Transverse colon (tissue), 4 donors: Measurements from ENCODE around the gene AP1S3. TPM values are rescaled to one million over a fixed set of nuclear protein-coding genes. Genes with fewer than 3 reads are reported as not detected.

ENCODE experiments used
- DNase-seq: peaks from one replicate; pipeline ENCODE4 v3.0.0-alpha.2; 2019
- H3K27ac ChIP-seq, 4 donors: fragments of 200-600 bp; sonication (generic); 2 replicates each; pipeline ENCODE4 v1.5.1; 2016 to 2018; ENCODE audit warnings: inconsistent platforms in 4 of 4
- H3K27me3 ChIP-seq: fragments of 200-600 bp; sonication (generic); 2 replicates; pipeline ENCODE4 v1.5.1; 2017; ENCODE audit warnings: inconsistent platforms
- H3K36me3 ChIP-seq, 4 donors: fragments of 200-600 bp; sonication (generic); 2 replicates each; pipeline ENCODE4 v1.5.1; 2017 to 2019; ENCODE audit warnings: inconsistent platforms in 4 of 4
- H3K4me1 ChIP-seq, 4 donors: fragments of 200-600 bp; sonication (generic); 2 replicates each; pipeline ENCODE4 v1.5.1; 2017 to 2020; ENCODE audit warnings: inconsistent platforms in 4 of 4
- H3K4me3 ChIP-seq, 4 donors: fragments of 200-600 bp; sonication (generic); 1 replicate in 1 of 4; 2 replicates in 3 of 4; pipeline versions ENCODE4 v1.5.1 to v1.6.1; 2017 to 2019; ENCODE audit warnings: inconsistent platforms in 4 of 4
- H3K9me3 ChIP-seq, 2 donors: fragments of 200-600 bp; sonication (generic); 2 replicates each; pipeline ENCODE4 v1.5.1; 2017 to 2019; ENCODE audit warnings: inconsistent platforms in 2 of 2
- EP300 ChIP-seq: sonication (generic); formaldehyde crosslinking; IDR thresholded peaks from one replicate; pipeline ENCODE4 v1.6.1; 2017; ENCODE audit warnings: antibody characterized with exemption, low read depth
- POLR2A ChIP-seq: fragments of 450-650 bp; IDR thresholded peaks from one replicate; pipeline ENCODE4 v1.6.1; 2016; ENCODE audit warnings: antibody characterized with exemption, mild to moderate bottlenecking, moderate library complexity
- POLR2AphosphoS5 ChIP-seq, 3 donors: sonication (generic); formaldehyde crosslinking; IDR thresholded peaks; one replicate each; pipeline ENCODE4 v1.6.1; 2016; ENCODE audit warnings: antibody characterized with exemption in 3 of 3
- WGBS, 2 donors: methylation state at CpG; one replicate each; pipeline ENCODE4 v1.1.5; 2018; ENCODE audit warnings: low coverage in 1 of 2; 5-methylcytosine and 5-hydroxymethylcytosine counted together
- in situ Hi-C, 4 donors: fragments of 200-750 bp; cut with MboI; loops; one replicate each; pipeline versions ENCODE4 v1.15.0 to v1.15.1; 2017; ENCODE audit warnings: low sequenced_read_pairs in 3 of 4, low pct_ligation_motif_present in 1 of 4, low pct_unique_long_range_greater_than_20kb in 1 of 4
- intact Hi-C: fragments of 100-400 bp; cut with DNase I; formaldehyde crosslinking; loops from one replicate; pipeline ENCODE4 v1.15.1; 2023; ENCODE audit warnings: low total_unique reads
- total RNA-seq, 4 donors: library from RNA; depleted of rRNA; stranded (reverse); fragments of >200 nt; gene quantifications; one replicate each; pipeline ENCODE4 v1.1.0, GENCODE V29; 2016
- TF ChIP-seq, protein P1 (sequence below), 5 experiments: fragments of 200-600 bp in 3 of 5; fragments of 450-650 bp in 2 of 5; sonication (generic) in 3 of 5; IDR thresholded peaks; 1 replicate in 2 of 5; 2 replicates in 3 of 5; pipeline ENCODE4 v1.5.1; 2016 to 2017; ENCODE audit warnings: antibody characterized with exemption in 5 of 5, inconsistent platforms in 3 of 5, mild to moderate bottlenecking in 2 of 5, moderate library complexity in 1 of 5

AP1S3 gene
- total RNA-seq, 4 donors from 2014 or later: 2.3 to 6.7 (median 3.0) TPM; not detected in 1

DNA sequence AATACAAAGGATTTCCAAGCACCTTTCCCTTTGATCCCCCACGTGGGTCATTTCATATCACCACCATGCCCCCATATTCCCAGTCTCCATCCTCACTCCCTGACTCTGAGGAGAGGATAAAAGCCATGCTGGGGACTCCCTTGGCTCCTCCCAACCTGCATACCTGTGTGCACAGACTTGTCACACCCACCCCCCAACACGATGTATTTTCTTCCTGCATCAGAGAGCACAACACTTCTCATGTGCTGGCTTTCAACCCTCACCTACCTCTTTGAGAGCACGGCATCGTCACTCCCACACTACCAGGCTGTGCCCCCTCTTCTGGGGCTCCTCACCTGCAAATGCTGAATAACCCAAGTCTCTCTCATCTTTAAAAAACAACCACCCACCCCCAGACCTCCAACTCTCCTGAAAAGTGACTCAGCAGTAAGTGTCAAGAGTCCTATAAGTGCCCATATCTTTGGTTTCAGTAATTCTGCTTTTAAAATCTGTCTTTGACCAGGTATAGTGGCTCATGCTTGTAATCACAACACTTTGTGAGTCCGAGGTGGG, 53.1 kb downstream of the AP1S3 start:
- Histone ChIP-seq H3K27ac (no peak overlapping the region), H3K9me3 (no peaks in the 10 kb centered on the region), H3K4me3 (no peak overlapping the region), H3K36me3 (no peaks in the 10 kb centered on the region), H3K27me3 (no peaks in the 10 kb centered on the region), H3K4me1 (peaks cover 0 to 5% (median 2%) of the 10 kb centered on the region in 4 donors)
- WGBS, 2 donors: 89 to 100% methylated on average over 2 to 5 of the region's 5 CpGs
- in situ Hi-C loops (loop anchor here in 1 of 4 donors (25.0 kb wide), 1 partner anchor 822 kb away; no protein-coding TSS in a partner anchor), intact Hi-C loops (no loop called here)
- TF ChIP-seq EP300 (no peak), POLR2AphosphoS5 (IDR thresholded peaks at IDR 0.05) (no peak), POLR2A (no peak)
- TF ChIP-seq, protein P1, sequence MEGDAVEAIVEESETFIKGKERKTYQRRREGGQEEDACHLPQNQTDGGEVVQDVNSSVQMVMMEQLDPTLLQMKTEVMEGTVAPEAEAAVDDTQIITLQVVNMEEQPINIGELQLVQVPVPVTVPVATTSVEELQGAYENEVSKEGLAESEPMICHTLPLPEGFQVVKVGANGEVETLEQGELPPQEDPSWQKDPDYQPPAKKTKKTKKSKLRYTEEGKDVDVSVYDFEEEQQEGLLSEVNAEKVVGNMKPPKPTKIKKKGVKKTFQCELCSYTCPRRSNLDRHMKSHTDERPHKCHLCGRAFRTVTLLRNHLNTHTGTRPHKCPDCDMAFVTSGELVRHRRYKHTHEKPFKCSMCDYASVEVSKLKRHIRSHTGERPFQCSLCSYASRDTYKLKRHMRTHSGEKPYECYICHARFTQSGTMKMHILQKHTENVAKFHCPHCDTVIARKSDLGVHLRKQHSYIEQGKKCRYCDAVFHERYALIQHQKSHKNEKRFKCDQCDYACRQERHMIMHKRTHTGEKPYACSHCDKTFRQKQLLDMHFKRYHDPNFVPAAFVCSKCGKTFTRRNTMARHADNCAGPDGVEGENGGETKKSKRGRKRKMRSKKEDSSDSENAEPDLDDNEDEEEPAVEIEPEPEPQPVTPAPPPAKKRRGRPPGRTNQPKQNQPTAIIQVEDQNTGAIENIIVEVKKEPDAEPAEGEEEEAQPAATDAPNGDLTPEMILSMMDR (IDR thresholded peaks at IDR 0.05): no peak
- no peak for DNase-seq

DNA sequence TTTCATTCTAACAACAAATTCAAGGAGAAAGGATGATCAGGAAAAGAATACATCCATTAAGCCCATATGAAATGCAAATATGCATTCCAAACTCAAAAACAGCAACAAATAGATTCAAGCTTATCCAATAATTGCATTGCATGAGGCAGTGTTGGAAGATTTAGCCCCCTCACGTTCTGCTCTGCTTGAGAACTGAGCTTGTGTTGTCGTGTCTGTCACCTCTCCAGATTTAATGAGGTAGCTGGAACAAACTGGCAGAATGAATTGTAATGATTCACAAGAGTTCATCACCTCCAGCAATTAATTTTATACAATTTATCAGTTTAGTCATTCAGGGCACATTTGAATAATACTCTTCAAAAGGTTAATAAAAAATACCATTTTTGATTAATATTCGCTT, 54.8 kb downstream of the AP1S3 start:
- no peak overlapping the region for H3K27ac ChIP-seq
- H3K9me3 ChIP-seq: no peaks in the 10 kb centered on the region
- H3K4me3 ChIP-seq: no peak overlapping the region
- H3K36me3 ChIP-seq: no peaks in the 10 kb centered on the region
- peaks cover 0 to 5% (median 2%) of the 10 kb centered on the region in 4 donors for H3K4me1 ChIP-seq
- H3K27me3 ChIP-seq: no peaks in the 10 kb centered on the region
- intact Hi-C loops (no loop called here), in situ Hi-C loops (loop anchor here in 1 of 4 donors (25.0 kb wide), 1 partner anchor 820 kb away; no protein-coding TSS in a partner anchor)
- DNase-seq: no peak
- TF ChIP-seq POLR2AphosphoS5 (IDR thresholded peaks at IDR 0.05) (no peak), EP300 (no peak)
- TF ChIP-seq, protein P1 (IDR thresholded peaks at IDR 0.05): no peak
- 88 to 95% methylated on average over 3 of the region's 3 CpGs for WGBS, 2 donors

DNA sequence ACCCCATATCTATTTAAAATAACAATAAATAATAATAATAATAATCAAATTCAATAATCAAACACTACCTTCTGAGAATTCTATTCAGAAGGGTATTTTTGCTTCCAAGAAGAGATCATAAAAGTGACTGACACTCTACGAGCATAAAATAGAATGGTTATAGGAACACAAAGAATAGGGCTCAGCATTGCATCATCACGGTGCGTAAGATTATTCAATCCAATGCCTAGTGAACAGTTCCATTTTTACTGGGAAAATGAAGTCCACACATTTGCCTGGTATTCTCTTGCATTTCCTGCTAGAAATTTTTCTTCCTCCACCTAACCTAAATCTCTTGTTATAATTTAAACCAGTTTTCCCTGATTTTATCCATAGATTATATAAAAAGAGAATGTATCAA, 55.8 kb downstream of the AP1S3 start:
- in situ Hi-C loops (loop anchor here in 1 of 4 donors (25.0 kb wide), 1 partner anchor 819 kb away; no protein-coding TSS in a partner anchor), intact Hi-C loops (no loop called here)
- Histone ChIP-seq H3K36me3 (no peaks in the 10 kb centered on the region), H3K27ac (no peak overlapping the region), H3K4me1 (peaks cover 0 to 2% (median under 1%) of the 10 kb centered on the region in 4 donors), H3K4me3 (no peak overlapping the region), H3K27me3 (no peaks in the 10 kb centered on the region), H3K9me3 (no peaks in the 10 kb centered on the region)
- 89 to 92% methylated on average over 3 of the region's 3 CpGs for WGBS, 2 donors
- DNase-seq: no peak
- TF ChIP-seq POLR2A (no peak), EP300 (no peak)

DNA sequence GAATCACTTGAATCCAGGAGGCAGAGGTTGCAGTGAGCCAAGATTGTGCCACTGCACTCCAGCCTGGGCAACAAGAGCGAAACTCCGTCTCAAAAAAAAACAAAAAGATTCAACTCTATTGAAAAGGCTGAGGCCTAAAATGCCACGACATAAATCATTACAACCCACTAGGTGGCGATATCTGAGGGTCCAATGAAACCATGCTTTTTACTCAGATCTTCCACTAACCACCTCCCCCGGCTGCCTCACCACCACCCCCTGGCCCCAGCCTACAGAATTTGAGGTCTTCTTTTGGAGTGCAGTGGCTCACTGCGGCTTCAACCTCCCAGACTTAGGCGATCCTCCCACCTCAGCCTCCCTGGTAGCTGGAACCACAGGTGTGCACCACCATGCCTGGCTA, 57.5 kb downstream of the AP1S3 start:
- in situ Hi-C loops: loop anchor here in 1 of 4 donors (25.0 kb wide), 1 partner anchor 818 kb away; no protein-coding TSS in a partner anchor

More for the DNA sequence above, 57.5 kb downstream of the AP1S3 start:
- no peak for DNase-seq
- H3K36me3 ChIP-seq: no peaks in the 10 kb centered on the region
- H3K27ac ChIP-seq: no peak overlapping the region
- WGBS, 2 donors: 73% methylated on average over 7 of the region's 7 CpGs; no CpG with 5 or more reads in 1 of the 2 donors
- no peaks in the 10 kb centered on the region for H3K9me3 ChIP-seq
- no peak overlapping the region for H3K4me3 ChIP-seq
- TF ChIP-seq, protein P1 (IDR thresholded peaks at IDR 0.05): peak; percentile 11 to 34 (median 33)
- TF ChIP-seq POLR2A: no peak
- no peaks in the 10 kb centered on the region for H3K4me1 ChIP-seq
- intact Hi-C loops: no loop called here
- H3K27me3 ChIP-seq: no peaks in the 10 kb centered on the region
